OCI-LY7 (cell line): ENCODE measurements around the gene MIER2. TPM values are rescaled to one million over a fixed set of nuclear protein-coding genes. Genes with fewer than 3 reads are reported as not detected.

ENCODE experiments used
- BruUV-seq: library from RNA; stranded (reverse); fragments of 400-500 nt; replicated peaks from 2 replicates; lab custom pipeline; 2021; lab: Mats Ljungman, UMichigan
- CTCF ChIA-PET: fragments of 300-600 bp; sonication (Branson Sonifier 250); formaldehyde crosslinking; loops from one replicate; lab custom pipeline; 2022; ENCODE audit warnings: antibody characterized with exemption; ENCODE audit not compliant: unreplicated experiment; lab: Charles Lee
- POLR2A ChIA-PET: fragments of 300-600 bp; sonication (Branson Sonifier 250); formaldehyde crosslinking; loops from one replicate; lab custom pipeline; 2022; ENCODE audit warnings: antibody characterized with exemption; lab: Charles Lee
- DNase-seq: peaks from one replicate; pipeline ENCODE4 v3.0.0-alpha.2; 2015; ENCODE audit warnings: low spot score
- H2AFZ ChIP-seq: fragments of 200-600 bp; sonication (generic), shearing (Covaris generic); 2 replicates; pipeline ENCODE4 v1.6.1; 2014; ENCODE audit warnings: mild to moderate bottlenecking, antibody characterized with exemption, low read length, moderate library complexity
- H3K27ac ChIP-seq: fragments of 200-600 bp; sonication (generic); 2 replicates; pipeline ENCODE4 v1.5.1; 2014; ENCODE audit warnings: mixed run types, low read depth, mild to moderate bottlenecking, moderate library complexity, low read length, inconsistent platforms; ENCODE audit not compliant: poor library complexity, severe bottlenecking
- H3K36me3 ChIP-seq: fragments of 200-600 bp; sonication (generic); 2 replicates; pipeline ENCODE4 v1.6.1; 2014; ENCODE audit warnings: mild to moderate bottlenecking, antibody characterized with exemption, low read length, moderate library complexity, mixed read lengths; ENCODE audit not compliant: insufficient read depth
- H3K4me1 ChIP-seq: fragments of 200-600 bp; sonication (generic); 2 replicates; pipeline ENCODE4 v1.5.1; 2014; ENCODE audit warnings: mild to moderate bottlenecking, low read length; ENCODE audit not compliant: insufficient read depth, poor library complexity, severe bottlenecking
- H3K4me2 ChIP-seq: fragments of 200-600 bp; sonication (generic); 2 replicates; pipeline ENCODE4 v1.6.1; 2014; ENCODE audit warnings: mild to moderate bottlenecking, low read length
- H3K4me3 ChIP-seq: fragments of 200-600 bp; sonication (generic); 2 replicates; pipeline ENCODE4 v1.5.1; 2014; ENCODE audit warnings: mild to moderate bottlenecking, low read depth, low read length; ENCODE audit not compliant: poor library complexity, severe bottlenecking
- H3K79me2 ChIP-seq: fragments of 200-600 bp; sonication (generic); 2 replicates; pipeline ENCODE4 v1.6.1; 2016; ENCODE audit warnings: low read depth, mild to moderate bottlenecking, low read length, moderate library complexity, mixed read lengths; ENCODE audit not compliant: insufficient read depth
- H3K9me2 ChIP-seq: fragments of 200-600 bp; sonication (generic); 2 replicates; pipeline ENCODE4 v1.6.1; 2016; ENCODE audit warnings: mild to moderate bottlenecking, low read length, mixed read lengths; ENCODE audit not compliant: insufficient read depth
- H3K9me3 ChIP-seq: fragments of 200-600 bp; sonication (generic); 2 replicates; pipeline ENCODE4 v1.6.1; 2014; ENCODE audit warnings: mild to moderate bottlenecking, mixed run types, low read length, mixed read lengths
- H4K20me1 ChIP-seq: fragments of 200-600 bp; sonication (generic); 2 replicates; pipeline ENCODE4 v1.6.1; 2014; ENCODE audit warnings: mild to moderate bottlenecking, antibody characterized with exemption, low read length, moderate library complexity, mixed read lengths; ENCODE audit not compliant: insufficient read depth
- EZH2phosphoT487 ChIP-seq: fragments of 200-600 bp; sonication (generic); IDR thresholded peaks from 2 replicates; pipeline ENCODE4 v1.6.1; 2018; ENCODE audit warnings: low read depth, borderline replicate concordance, mild to moderate bottlenecking, mixed run types, antibody characterized with exemption, low read length, moderate library complexity, mixed read lengths
- intact Hi-C: fragments of 100-400 bp; cut with micrococcal nuclease; formaldehyde crosslinking; loops from one replicate; pipeline ENCODE4 v1.10.0; 2022; ENCODE audit not compliant: unreplicated experiment
- total RNA-seq, 2 experiments: library from RNA; depleted of rRNA in 1 of 2; stranded (reverse); fragments of >200 nt in 1 of 2; shearing (Covaris generic) in 1 of 2; gene quantifications; 2 replicates each; pipeline ENCODE4 v1.2.3, GENCODE V29; 2014 to 2022
- TF ChIP-seq, protein P1 (sequence below): fragments of 200-600 bp; sonication (generic); conservative IDR thresholded peaks from 2 replicates; pipeline ENCODE4 v1.5.1; 2014; ENCODE audit warnings: mild to moderate bottlenecking, antibody characterized with exemption, low read length, moderate library complexity, mixed read lengths

The MIER2 gene
- total RNA-seq, 2 experiments from 2014 or later: 29.1 to 30.2 TPM

GRCh38 chr19:341386-342127 lies 3.0 kb downstream of the MIER2 start:
- ChIA-PET CTCF (no interaction called here), POLR2A (no interaction called here)
- H4K20me1 ChIP-seq: peaks cover 15% of the 10 kb centered on the region; the same call in 1 of the 2 replicates
- peak overlapping the region; percentile 78 for H3K4me2 ChIP-seq
- TF ChIP-seq, protein P1, sequence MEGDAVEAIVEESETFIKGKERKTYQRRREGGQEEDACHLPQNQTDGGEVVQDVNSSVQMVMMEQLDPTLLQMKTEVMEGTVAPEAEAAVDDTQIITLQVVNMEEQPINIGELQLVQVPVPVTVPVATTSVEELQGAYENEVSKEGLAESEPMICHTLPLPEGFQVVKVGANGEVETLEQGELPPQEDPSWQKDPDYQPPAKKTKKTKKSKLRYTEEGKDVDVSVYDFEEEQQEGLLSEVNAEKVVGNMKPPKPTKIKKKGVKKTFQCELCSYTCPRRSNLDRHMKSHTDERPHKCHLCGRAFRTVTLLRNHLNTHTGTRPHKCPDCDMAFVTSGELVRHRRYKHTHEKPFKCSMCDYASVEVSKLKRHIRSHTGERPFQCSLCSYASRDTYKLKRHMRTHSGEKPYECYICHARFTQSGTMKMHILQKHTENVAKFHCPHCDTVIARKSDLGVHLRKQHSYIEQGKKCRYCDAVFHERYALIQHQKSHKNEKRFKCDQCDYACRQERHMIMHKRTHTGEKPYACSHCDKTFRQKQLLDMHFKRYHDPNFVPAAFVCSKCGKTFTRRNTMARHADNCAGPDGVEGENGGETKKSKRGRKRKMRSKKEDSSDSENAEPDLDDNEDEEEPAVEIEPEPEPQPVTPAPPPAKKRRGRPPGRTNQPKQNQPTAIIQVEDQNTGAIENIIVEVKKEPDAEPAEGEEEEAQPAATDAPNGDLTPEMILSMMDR: no peak
- no peak for TF ChIP-seq EZH2phosphoT487
- H3K79me2 ChIP-seq: peaks cover 71% of the 10 kb centered on the region
- peaks cover 59% of the 10 kb centered on the region for H3K36me3 ChIP-seq
- DNase-seq: no peak
- H3K27ac ChIP-seq: no peak overlapping the region
- intact Hi-C loops: no loop called here
- H3K9me3 ChIP-seq: peaks cover 12% of the 10 kb centered on the region
- BruUV-seq: TSS peak; percentile 5
- no peaks in the 10 kb centered on the region for H3K9me2 ChIP-seq
- H3K4me3 ChIP-seq: no peak overlapping the region
- no peak overlapping the region for H2AFZ ChIP-seq
- peaks cover 42% of the 10 kb centered on the region for H3K4me1 ChIP-seq

DNA sequence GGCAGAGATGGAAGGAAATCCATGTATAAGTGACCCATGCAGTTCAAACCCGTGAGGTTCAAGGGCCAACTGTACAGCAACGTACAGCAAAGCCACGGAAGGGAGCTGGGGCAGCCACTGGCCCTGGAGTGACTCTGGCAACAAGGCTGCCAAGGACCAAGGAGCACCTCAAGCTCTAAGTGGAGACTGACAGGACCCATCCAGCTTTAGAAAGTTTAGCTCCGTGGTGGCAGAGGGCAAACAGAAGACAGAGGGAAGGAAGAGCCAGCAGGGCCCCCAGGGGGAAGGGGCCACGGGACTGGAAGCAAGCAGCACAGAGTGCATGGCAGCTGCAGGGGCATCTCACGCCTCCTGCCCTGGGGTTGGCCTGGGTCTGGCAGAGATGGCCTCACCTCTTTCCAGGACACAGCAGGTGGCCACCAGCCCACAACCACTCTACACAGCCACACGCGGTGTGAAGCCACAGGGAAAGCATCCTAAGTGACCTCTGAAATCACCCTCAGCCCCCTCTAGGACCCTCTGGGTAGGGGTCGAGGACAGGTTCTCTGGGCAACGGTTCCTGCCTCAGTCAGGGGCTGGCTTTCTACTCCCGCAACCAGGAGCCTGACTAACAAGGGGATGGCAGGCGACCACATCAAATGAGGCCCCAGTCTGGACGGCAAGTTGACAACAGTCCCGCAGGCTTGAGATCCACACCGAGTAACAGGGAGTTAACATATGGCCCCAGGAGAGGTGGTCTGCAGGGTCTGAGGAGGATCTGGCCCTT lies 3.8 kb downstream of the MIER2 start:
- Histone ChIP-seq H2AFZ (no peak overlapping the region), H3K36me3 (peaks cover 66% of the 10 kb centered on the region), H3K4me1 (peaks cover 37% of the 10 kb centered on the region), H4K20me1 (peaks cover 15% of the 10 kb centered on the region; the same call in 1 of the 2 replicates), H3K79me2 (peaks cover 76% of the 10 kb centered on the region), H3K9me3 (peaks cover 12% of the 10 kb centered on the region), H3K4me3 (no peak overlapping the region), H3K4me2 (no peak overlapping the region), H3K9me2 (no peaks in the 10 kb centered on the region), H3K27ac (no peak overlapping the region)
- ChIA-PET POLR2A (no interaction called here), CTCF (no interaction called here)
- intact Hi-C loops: no loop called here
- TF ChIP-seq EZH2phosphoT487: no peak
- TF ChIP-seq, protein P1: no peak
- no peak for DNase-seq
- no TSS peak for BruUV-seq
